B cell (primary cell): ENCODE data around the gene ACTR6.
"Not testable (repeated sequence)": the region's sequence is repeated elsewhere in the genome, so short reads cannot be mapped to it uniquely, and the experiment has no call there.

Source experiments
- CTCF ChIP-seq: fragments of 200-600 bp; IDR thresholded peaks from one replicate; pipeline ENCODE4 v1.8.0; 2022; ENCODE audit warnings: antibody characterized with exemption, mild to moderate bottlenecking
- EZH2 ChIP-seq: IDR thresholded peaks from 2 replicates; pipeline ENCODE4 v1.6.1; 2012; ENCODE audit warnings: borderline replicate concordance, low read depth, mild to moderate bottlenecking, moderate library complexity, low read length; ENCODE audit not compliant: insufficient read depth, poor library complexity, severe bottlenecking

- TF ChIP-seq CTCF, EZH2: not testable (repeated sequence)
These were observed 24.1 kb upstream of the ACTR6 start for GRCh38 chr12:100176493-100176892.
